Measurements from ENCODE around the gene MROH8. TPM values are rescaled to one million over a fixed set of nuclear protein-coding genes. Genes with fewer than 3 reads are reported as not detected.

MROH8 gene
- total and polyA plus RNA-seq, 8 donors = 1.8 to 7.0 (median 5.3) TPM

DNA sequence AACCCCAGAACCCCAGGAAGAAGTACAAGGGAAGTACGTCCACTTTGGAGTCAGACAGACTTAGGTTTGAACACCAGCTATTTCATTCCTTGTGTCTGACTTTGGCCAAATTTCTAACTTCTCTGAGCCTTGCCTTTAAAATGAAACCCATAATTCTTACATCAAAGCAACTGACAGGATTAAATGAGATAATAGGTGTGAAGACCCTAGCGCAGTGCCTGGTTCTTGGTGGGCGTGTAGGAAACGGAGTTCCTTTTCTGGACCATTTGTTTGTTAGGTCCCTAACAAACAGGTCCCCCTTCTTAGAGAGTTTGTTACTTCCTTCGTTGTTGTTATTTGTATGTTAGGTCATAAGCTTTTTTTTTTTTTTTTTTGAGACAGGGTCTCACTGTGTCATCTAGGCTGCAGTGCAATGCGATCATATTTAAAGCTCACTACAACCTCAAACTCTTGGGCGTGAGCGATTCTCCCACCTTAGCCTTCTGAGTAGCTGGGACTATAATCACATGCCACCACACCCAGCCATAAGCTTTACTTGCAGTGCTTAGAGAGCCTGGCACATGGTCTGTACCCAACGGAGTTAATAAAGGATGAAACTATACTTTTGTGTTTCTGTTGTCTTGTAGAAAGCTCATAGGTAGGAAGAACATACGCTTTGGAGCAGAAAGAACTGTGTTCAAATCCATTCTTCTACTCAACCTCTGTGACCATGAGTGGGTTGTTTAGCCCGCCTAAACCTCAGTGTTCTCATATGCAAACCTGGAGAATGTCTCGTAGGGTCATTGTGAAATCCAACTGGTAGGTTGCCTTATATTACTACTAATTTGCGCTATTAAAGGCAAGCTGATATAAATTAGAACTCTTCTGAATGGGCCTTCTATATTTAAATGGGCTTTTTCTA, 21.8 kb upstream of the MROH8 start:
- Histone ChIP-seq H3K4me3 (no peak overlapping the region), H3K4me1 (peaks cover 0 to 10% of the 10 kb centered on the region in 2 donors), H3K36me3 (peaks cover 11 to 95% of the 10 kb centered on the region in 2 donors), H3K27me3 (no peaks in the 10 kb centered on the region), H3K27ac (peak overlapping the region in 1 of 2 donors; percentile 67), H3K9me3 (no peaks in the 10 kb centered on the region)
- no peak for TF ChIP-seq CTCF (IDR thresholded peaks at IDR 0.05)
- intact Hi-C loops (cut with DNase I) = no loop called here
- ATAC-seq (no peak), DNase-seq (no peak)

DNA sequence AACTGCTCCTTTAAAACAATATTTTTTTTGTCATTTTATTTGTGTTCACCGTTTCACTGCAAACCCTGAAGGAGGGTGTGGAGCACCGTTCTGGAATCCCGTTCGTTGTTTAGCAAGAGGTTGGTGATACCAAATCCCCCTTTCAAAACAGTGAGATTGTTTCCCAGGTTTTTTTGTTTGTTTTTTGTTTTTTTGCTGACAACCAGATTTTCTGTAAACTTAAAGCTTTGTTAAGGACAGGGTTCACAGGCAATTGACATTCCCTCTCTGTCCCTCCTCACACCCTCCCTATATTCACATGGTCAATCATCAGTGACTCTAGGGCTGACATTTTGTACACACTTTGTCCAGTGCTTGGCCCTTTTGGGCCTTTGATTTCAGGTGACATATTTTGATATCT, 21.0 kb upstream of the MROH8 start:
- Histone ChIP-seq H3K4me1 (peaks cover 0 to 16% of the 10 kb centered on the region in 2 donors), H3K4me3 (no peak overlapping the region), H3K9me3 (no peaks in the 10 kb centered on the region), H3K27me3 (no peaks in the 10 kb centered on the region), H3K27ac (no peak overlapping the region), H3K36me3 (peaks cover 11 to 87% of the 10 kb centered on the region in 2 donors)
- TF ChIP-seq CTCF (IDR thresholded peaks at IDR 0.05) = no peak
- intact Hi-C loops (cut with DNase I) = no loop called here
- ATAC-seq = no peak
- no peak for DNase-seq

GRCh38 chr20:37198932-37199660, 19.7 kb upstream of the MROH8 start:
- ATAC-seq (no peak), DNase-seq (no peak)
- Histone ChIP-seq H3K27me3 (no peaks in the 10 kb centered on the region), H3K27ac (no peak overlapping the region), H3K36me3 (peaks cover 8 to 74% of the 10 kb centered on the region in 2 donors), H3K9me3 (no peaks in the 10 kb centered on the region), H3K4me1 (peaks cover 0 to 27% of the 10 kb centered on the region in 2 donors), H3K4me3 (no peak overlapping the region)
- no peak for TF ChIP-seq CTCF (IDR thresholded peaks at IDR 0.05)
- intact Hi-C loops (cut with DNase I) = loop anchor here (5.0 to 10.0 kb wide), 2 partner anchors 328 to 336 kb away; partner anchors contain the start of gene BLCAP (in 1 of the 2)

- no peak overlapping the region for H3K4me3 ChIP-seq
- H3K9me3 ChIP-seq = no peaks in the 10 kb centered on the region
- intact Hi-C loops (cut with DNase I) = loop anchor here (5.0 to 10.0 kb wide), 2 partner anchors 332 to 340 kb away; partner anchors contain the start of gene BLCAP (in 1 of the 2)
- DNase-seq = no peak
- no peaks in the 10 kb centered on the region for H3K27me3 ChIP-seq
- peaks cover 0 to 59% of the 10 kb centered on the region in 2 donors for H3K4me1 ChIP-seq
- no peak for TF ChIP-seq CTCF (IDR thresholded peaks at IDR 0.05)
- peak overlapping the region in 1 of 2 donors; percentile 25 for H3K27ac ChIP-seq
- ATAC-seq = no peak
- peaks cover 5 to 50% of the 10 kb centered on the region in 2 donors for H3K36me3 ChIP-seq
Measured at GRCh38 chr20:37194621-37195417, 15.5 kb upstream of the MROH8 start.
